Bronchial epithelial cell (primary cell): Measurements from ENCODE around the gene ITGA3. TPM values are rescaled to one million over a fixed set of nuclear protein-coding genes. Genes with fewer than 3 reads are reported as not detected.

ENCODE experiments used
- DNase-seq: peaks from one replicate; pipeline ENCODE4 v3.0.0-alpha.2; 2010; ENCODE audit warnings: low read depth
- FAIRE-seq: peaks from 2 replicates; lab custom pipeline; 2011; peaks lifted over from hg19 to GRCh38; lab: Jason Lieb, UNC
- H3K27me3 ChIP-seq: 2 replicates; pipeline ENCODE4 v1.5.1; 2011; ENCODE audit warnings: low read length; ENCODE audit not compliant: control insufficient read depth, insufficient read depth
- H3K36me3 ChIP-seq: 2 replicates; pipeline ENCODE4 v1.5.1; 2011; ENCODE audit warnings: low read length; ENCODE audit not compliant: control insufficient read depth, insufficient read depth
- H3K4me3 ChIP-seq: 2 replicates; pipeline ENCODE4 v1.5.1; 2011; ENCODE audit warnings: mild to moderate bottlenecking, low read depth, low read length, control low read depth
- CTCF ChIP-seq: IDR thresholded peaks from 2 replicates; pipeline ENCODE4 v1.5.1; 2011; ENCODE audit warnings: mild to moderate bottlenecking, moderate library complexity, low read length, control low read depth, inconsistent platforms; ENCODE audit not compliant: insufficient read depth, severe bottlenecking
- total RNA-seq: library from RNA; depleted of rRNA; stranded (reverse); fragments of >200 nt; gene quantifications from 2 replicates; pipeline ENCODE4 v1.2.1, GENCODE V29; 2014

The ITGA3 gene
- total RNA-seq, 1 donor from 2014 or later: 633 TPM

- FAIRE-seq (no peak), DNase-seq (peak; percentile 56)
- H3K27me3 ChIP-seq: no peaks in the 10 kb centered on the region
- H3K4me3 ChIP-seq: no peak overlapping the region
- no peak for TF ChIP-seq CTCF
- H3K36me3 ChIP-seq: no peaks in the 10 kb centered on the region
These were observed 12.4 kb upstream of the ITGA3 start for GRCh38 chr17:50043290-50044148.

GRCh38 chr17:50044483-50044882, 11.4 kb upstream of the ITGA3 start:
- FAIRE-seq (no peak), DNase-seq (no peak)
- TF ChIP-seq CTCF: no peak
- no peaks in the 10 kb centered on the region for H3K36me3 ChIP-seq
- no peaks in the 10 kb centered on the region for H3K27me3 ChIP-seq
- H3K4me3 ChIP-seq: no peak overlapping the region

- FAIRE-seq: peak; percentile 28
- no peak for DNase-seq
These were observed 10.8 kb upstream of the ITGA3 start for GRCh38 chr17:50045154-50045553.

GRCh38 chr17:50046179-50046578, 9.7 kb upstream of the ITGA3 start:
- no peak for TF ChIP-seq CTCF
- FAIRE-seq (no peak), DNase-seq (no peak)
- H3K4me3 ChIP-seq: no peak overlapping the region
- no peaks in the 10 kb centered on the region for H3K36me3 ChIP-seq
- no peaks in the 10 kb centered on the region for H3K27me3 ChIP-seq

More at GRCh38 chr17:50045154-50045553, 10.8 kb upstream of the ITGA3 start:
- H3K36me3 ChIP-seq: no peaks in the 10 kb centered on the region
- H3K4me3 ChIP-seq: no peak overlapping the region
- no peak for TF ChIP-seq CTCF
- H3K27me3 ChIP-seq: no peaks in the 10 kb centered on the region

GRCh38 chr17:50046667-50047066, 9.2 kb upstream of the ITGA3 start:
- DNase-seq (no peak), FAIRE-seq (peak; percentile 7)
- no peaks in the 10 kb centered on the region for H3K27me3 ChIP-seq
- no peak overlapping the region for H3K4me3 ChIP-seq
- no peak for TF ChIP-seq CTCF
- no peaks in the 10 kb centered on the region for H3K36me3 ChIP-seq
